Prostate gland (tissue), 2 donors: ENCODE results near the gene CHST10. TPM values are rescaled to one million over a fixed set of nuclear protein-coding genes. Genes with fewer than 3 reads are reported as not detected.
A peak's percentile ranks its signal among the peaks of the same experiment; 100 is the strongest.
"Not testable (repeated sequence)": the region's sequence is repeated elsewhere in the genome, so short reads cannot be mapped to it uniquely, and the experiment has no call there.

ENCODE experiments used
- DNase-seq: peaks from one replicate; pipeline ENCODE4 v3.0.0-alpha.2; 2019; ENCODE audit warnings: low spot score
- H3K27ac ChIP-seq, 2 donors: fragments of 200-600 bp; sonication (generic); 2 replicates each; pipeline ENCODE4 v1.5.1; 2017 to 2019
- H3K27me3 ChIP-seq: fragments of 200-600 bp; sonication (generic); replicated peaks from 2 replicates; pipeline ENCODE4 v1.5.1; 2019; ENCODE audit not compliant: insufficient read depth
- H3K36me3 ChIP-seq, 2 donors: fragments of 200-600 bp; sonication (generic); 1 replicate in 1 of 2; 2 replicates in 1 of 2; pipeline versions ENCODE4 v1.5.1 to v1.8.1; 2017 to 2019
- H3K4me1 ChIP-seq: fragments of 200-600 bp; sonication (generic); replicated peaks from 2 replicates; pipeline ENCODE4 v1.5.1; 2019
- H3K4me3 ChIP-seq, 2 donors: fragments of 200-600 bp; sonication (generic); 2 replicates each; pipeline ENCODE4 v1.5.1; 2017 to 2019
- H3K9me3 ChIP-seq: fragments of 200-600 bp; sonication (generic); 2 replicates; pipeline ENCODE4 v1.5.1; 2017
- POLR2A ChIP-seq: fragments of 450-650 bp; IDR thresholded peaks from one replicate; pipeline ENCODE4 v1.6.1; 2016; ENCODE audit warnings: antibody characterized with exemption, mild to moderate bottlenecking
- POLR2AphosphoS5 ChIP-seq: sonication (generic); formaldehyde crosslinking; IDR thresholded peaks from one replicate; pipeline ENCODE4 v1.6.1; 2017; ENCODE audit warnings: antibody characterized with exemption
- WGBS: methylation state at CpG from one replicate; pipeline ENCODE4 v1.1.5; 2018; 5-methylcytosine and 5-hydroxymethylcytosine counted together
- intact Hi-C: fragments of 100-400 bp; cut with DNase I; formaldehyde crosslinking; loops from one replicate; pipeline ENCODE4 v1.14.2; 2022
- total RNA-seq, 2 donors: library from RNA; depleted of rRNA; stranded (reverse); fragments of >200 nt; gene quantifications; one replicate each; pipeline ENCODE4 v1.1.0, GENCODE V29; 2016
- TF ChIP-seq, protein P1 (sequence below), 4 experiments: fragments of 200-600 bp in 2 of 4; fragments of 450-650 bp in 2 of 4; sonication (generic) in 2 of 4; IDR thresholded peaks; 1 replicate in 3 of 4; 2 replicates in 1 of 4; pipeline ENCODE4 v1.5.1; 2016 to 2019; ENCODE audit warnings: antibody characterized with exemption in 4 of 4, mild to moderate bottlenecking in 2 of 4, moderate library complexity in 2 of 4

The CHST10 gene, protein sequence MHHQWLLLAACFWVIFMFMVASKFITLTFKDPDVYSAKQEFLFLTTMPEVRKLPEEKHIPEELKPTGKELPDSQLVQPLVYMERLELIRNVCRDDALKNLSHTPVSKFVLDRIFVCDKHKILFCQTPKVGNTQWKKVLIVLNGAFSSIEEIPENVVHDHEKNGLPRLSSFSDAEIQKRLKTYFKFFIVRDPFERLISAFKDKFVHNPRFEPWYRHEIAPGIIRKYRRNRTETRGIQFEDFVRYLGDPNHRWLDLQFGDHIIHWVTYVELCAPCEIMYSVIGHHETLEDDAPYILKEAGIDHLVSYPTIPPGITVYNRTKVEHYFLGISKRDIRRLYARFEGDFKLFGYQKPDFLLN
- 10 to 100 TPM in 1 of 2 donors, 1 to 10 TPM in 1; 10.0 to 27.7 TPM for total RNA-seq

DNA sequence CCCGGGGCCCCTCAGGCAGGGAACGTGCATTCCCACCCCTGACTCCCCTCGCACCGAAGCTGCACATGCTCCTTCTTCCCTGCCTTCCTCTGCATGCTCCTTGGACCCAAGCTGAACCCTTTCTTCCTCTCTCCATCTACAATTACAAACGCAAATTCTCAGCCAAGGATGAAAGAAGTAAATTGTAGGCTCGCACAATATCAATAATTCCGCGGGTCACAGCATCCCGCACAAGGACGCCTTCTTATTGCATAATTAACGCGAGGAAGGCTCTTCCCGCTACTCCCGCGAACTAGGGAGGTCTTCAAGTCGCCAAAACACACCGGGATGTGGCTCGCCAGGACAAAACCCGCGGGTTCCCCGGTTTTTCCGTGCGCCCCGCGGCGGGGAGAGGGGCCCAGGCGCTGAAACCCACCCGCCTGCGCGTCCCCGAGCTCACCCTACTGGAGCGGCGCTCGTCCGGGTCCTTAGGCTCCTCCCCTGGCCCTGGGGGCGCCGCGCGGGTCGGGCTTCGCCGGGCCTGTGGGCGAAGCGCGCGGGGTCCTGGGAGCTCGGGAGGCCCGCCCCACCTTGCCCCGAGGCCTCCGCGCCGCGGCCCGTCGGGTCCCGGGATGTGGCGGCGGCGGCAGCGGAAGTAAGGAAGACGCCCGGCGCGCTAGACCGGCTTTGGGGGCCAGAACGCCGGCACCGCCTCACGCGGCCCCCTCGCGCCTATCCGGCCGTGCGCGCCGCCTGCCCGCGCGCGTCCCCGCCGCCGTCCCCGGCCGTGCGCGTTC, at the start of gene CHST10:
Gene CHST10, minus strand, starts transcription at position 734 of the 776 bp plus-strand sequence. CDS start 10,993 bp downstream, outside the sequence.
- Histone ChIP-seq H3K36me3 (no peaks in the 10 kb centered on the region), H3K9me3 (no peaks in the 10 kb centered on the region), H3K27me3 (no peaks in the 10 kb centered on the region), H3K27ac (peak within 1 kb of the TSS; percentile 76 to 82), H3K4me3 (peak within 1 kb of the TSS; percentile 74 to 79), H3K4me1 (no peaks in the 10 kb centered on the region)
- intact Hi-C loops, result no loop called here
- peak; percentile 18 for DNase-seq
- no peak for TF ChIP-seq POLR2A
- no peak for TF ChIP-seq POLR2AphosphoS5
- TF ChIP-seq, protein P1, sequence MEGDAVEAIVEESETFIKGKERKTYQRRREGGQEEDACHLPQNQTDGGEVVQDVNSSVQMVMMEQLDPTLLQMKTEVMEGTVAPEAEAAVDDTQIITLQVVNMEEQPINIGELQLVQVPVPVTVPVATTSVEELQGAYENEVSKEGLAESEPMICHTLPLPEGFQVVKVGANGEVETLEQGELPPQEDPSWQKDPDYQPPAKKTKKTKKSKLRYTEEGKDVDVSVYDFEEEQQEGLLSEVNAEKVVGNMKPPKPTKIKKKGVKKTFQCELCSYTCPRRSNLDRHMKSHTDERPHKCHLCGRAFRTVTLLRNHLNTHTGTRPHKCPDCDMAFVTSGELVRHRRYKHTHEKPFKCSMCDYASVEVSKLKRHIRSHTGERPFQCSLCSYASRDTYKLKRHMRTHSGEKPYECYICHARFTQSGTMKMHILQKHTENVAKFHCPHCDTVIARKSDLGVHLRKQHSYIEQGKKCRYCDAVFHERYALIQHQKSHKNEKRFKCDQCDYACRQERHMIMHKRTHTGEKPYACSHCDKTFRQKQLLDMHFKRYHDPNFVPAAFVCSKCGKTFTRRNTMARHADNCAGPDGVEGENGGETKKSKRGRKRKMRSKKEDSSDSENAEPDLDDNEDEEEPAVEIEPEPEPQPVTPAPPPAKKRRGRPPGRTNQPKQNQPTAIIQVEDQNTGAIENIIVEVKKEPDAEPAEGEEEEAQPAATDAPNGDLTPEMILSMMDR (IDR thresholded peaks at IDR 0.05), result no peak
- under 1% methylated on average over 74 of the region's 88 CpGs for WGBS

DNA sequence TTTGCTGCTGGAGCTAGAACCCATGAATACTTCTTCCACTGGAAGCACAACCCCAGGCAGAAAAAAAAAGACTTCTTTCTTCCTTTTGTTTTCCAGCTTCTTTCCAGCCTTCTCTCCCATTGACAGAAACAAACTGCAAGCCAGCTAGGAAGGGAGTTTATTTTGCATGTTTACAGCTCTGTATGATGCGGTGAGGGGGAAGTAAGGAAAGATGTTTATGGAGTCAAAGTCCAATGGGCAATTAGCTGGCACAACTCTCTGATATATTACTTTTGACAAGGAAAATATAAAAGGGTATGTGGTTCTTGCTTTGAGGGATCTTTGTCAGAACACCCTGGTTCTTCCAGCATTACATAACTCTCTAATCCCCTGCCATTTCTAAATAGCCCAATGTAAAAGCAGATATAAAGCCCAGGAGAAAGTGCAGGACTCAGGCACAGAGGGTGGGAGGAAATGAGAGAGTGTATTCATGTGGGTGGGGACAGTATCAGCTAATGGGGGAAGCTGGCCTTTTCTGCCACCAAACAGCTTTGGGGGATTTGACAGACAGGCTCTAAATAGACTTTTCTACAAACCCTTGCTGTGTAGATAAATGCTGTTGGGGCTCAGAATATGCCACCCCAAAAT, 43.5 kb upstream of the CHST10 start:
- WGBS, result 84% methylated on average over 1 of the region's 1 CpG
- H3K4me1 ChIP-seq, result no peaks in the 10 kb centered on the region
- H3K4me3 ChIP-seq, result no peak overlapping the region
- H3K9me3 ChIP-seq, result no peaks in the 10 kb centered on the region
- intact Hi-C loops, result no loop called here
- peaks cover 2% of the 10 kb centered on the region for H3K27me3 ChIP-seq
- no peak overlapping the region for H3K27ac ChIP-seq
- DNase-seq, result no peak
- TF ChIP-seq POLR2AphosphoS5, result no peak
- TF ChIP-seq, protein P1 (IDR thresholded peaks at IDR 0.05), result no peak
- no peak for TF ChIP-seq POLR2A
- H3K36me3 ChIP-seq, result no peaks in the 10 kb centered on the region

DNA sequence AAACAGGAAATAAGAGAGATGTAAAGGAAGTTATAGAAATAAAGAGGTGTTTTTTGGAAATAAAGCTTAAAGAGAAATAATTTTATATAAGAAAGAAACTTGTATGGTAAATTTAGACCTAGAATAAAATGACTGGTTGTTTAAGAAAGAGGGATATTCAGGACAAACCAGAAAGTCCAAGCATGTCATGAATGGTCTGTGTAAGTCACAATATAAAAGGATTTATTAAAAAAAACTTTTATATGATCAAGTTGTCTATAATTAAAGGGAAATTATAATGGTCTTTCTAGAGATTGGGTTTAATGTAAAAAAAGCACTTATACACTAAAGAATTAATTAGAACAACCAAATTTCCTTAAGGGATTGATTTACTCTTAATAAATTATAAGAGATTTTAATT, 38.9 kb upstream of the CHST10 start:
- H3K4me3 ChIP-seq, intact Hi-C loops, H3K9me3 ChIP-seq, H3K27me3 ChIP-seq, DNase-seq, H3K4me1 ChIP-seq, H3K27ac ChIP-seq, H3K36me3 ChIP-seq: not testable (repeated sequence)

DNA sequence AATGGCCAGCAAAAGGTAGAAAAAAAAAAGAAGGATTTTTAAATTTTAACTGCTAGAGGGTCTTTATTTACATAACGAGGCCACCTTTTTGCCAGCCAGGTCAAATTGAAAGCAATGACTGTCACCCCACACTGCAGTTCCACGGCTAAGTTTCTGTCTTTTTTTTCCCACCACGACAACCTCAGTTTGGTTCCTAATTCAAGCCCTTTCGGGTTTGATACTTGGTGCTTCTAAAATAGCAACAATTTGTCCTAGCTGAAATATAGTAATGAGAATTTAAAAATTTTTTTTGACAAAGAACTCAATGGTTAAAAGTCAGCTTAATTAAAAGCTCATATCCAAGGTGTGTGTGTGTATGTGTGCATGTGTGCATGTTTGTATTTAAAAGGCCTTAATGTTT, 36.4 kb upstream of the CHST10 start:
- TF ChIP-seq POLR2AphosphoS5, result no peak
- TF ChIP-seq, protein P1 (IDR thresholded peaks at IDR 0.05), result no peak
- no peak for TF ChIP-seq POLR2A

DNA sequence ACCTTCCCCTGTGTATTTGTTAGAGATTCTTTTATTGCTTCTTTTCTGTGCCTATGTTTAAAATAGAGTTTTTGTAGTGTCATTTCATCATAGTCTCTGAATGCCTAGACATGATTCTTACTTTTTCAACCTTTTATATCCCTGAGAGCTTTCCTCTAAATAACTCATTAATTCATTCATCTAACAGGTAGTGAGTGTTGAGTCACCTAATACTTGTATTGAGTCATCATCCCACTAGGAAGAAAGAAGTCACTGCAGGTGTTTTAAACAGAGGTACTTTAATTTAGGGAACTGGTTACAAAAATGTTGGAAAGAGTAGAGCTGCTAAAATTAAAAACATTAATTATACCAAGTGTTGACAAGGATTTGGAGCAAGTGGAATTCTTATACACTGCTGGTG, 34.3 kb upstream of the CHST10 start:
- no peaks in the 10 kb centered on the region for H3K27me3 ChIP-seq
- intact Hi-C loops, result no loop called here
- TF ChIP-seq, protein P1 (IDR thresholded peaks at IDR 0.05), result no peak
- TF ChIP-seq POLR2AphosphoS5, result no peak
- TF ChIP-seq POLR2A, result no peak
- DNase-seq, result no peak
- no peaks in the 10 kb centered on the region for H3K36me3 ChIP-seq
- H3K9me3 ChIP-seq, result no peaks in the 10 kb centered on the region
- no peak overlapping the region for H3K4me3 ChIP-seq
- no peaks in the 10 kb centered on the region for H3K4me1 ChIP-seq
- no peak overlapping the region for H3K27ac ChIP-seq

More for the DNA sequence above, 36.4 kb upstream of the CHST10 start:
- no peaks in the 10 kb centered on the region for H3K9me3 ChIP-seq
- 75% methylated on average over 4 of the region's 4 CpGs for WGBS
- no peak overlapping the region for H3K4me3 ChIP-seq
- no peak overlapping the region for H3K27ac ChIP-seq
- no peaks in the 10 kb centered on the region for H3K27me3 ChIP-seq
- no peaks in the 10 kb centered on the region for H3K4me1 ChIP-seq
- no peak for DNase-seq
- no peaks in the 10 kb centered on the region for H3K36me3 ChIP-seq
- intact Hi-C loops, result no loop called here
